ENCODE data around the gene GLT8D2.
"Not testable (repeated sequence)": the region's sequence is repeated elsewhere in the genome, so short reads cannot be mapped to it uniquely, and the experiment has no call there.

Gene GLT8D2

DNA sequence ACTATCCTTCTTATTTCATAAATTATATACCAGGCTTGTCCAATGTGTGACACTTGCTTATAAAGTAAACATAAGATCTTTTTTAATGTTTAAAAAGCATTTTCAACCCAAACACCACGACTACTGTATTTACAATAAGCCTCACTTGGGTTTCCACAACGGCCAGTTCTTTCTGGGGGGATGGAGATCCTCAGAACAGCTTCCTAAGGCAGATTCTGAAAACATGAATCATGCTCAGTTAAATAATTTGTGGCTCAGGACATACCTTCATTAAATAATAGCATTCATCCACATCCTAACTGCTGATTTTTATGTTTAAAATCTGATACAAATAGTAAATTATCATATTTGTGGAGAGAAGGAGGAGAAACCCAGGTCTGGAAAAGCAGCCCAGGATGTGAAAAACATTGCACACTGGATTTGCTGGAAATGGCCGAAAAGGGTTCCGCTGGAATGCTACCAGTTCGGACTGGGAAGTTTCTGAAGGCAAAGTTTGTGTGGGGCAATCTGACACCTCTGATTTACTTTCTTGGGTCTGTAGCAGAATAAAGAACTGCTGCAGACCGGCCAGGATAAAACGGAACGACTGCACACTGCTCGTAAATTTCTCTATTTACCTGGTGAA lies 597 bp downstream of the GLT8D2 start:
- DNase-seq: no peak

DNA sequence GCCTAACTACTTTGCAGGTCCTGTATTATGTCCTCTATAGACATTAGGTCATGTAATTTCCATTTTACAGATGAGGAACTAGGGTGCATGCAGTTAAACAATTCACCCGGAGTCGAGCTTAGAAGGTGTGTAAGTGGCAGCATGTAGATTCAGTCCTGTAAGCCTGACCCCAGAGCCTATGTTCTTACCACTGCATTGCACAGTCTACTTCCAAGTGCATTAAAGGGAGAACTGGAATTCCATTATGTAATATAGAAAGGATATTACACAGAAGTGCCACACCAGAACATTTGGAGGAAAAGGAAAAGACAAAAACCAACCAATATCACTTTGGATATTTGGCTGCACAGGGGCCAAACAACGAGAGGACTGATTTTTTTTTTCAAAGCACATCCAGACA lies 1.2 kb downstream of the GLT8D2 start:
- no peak for DNase-seq

DNA sequence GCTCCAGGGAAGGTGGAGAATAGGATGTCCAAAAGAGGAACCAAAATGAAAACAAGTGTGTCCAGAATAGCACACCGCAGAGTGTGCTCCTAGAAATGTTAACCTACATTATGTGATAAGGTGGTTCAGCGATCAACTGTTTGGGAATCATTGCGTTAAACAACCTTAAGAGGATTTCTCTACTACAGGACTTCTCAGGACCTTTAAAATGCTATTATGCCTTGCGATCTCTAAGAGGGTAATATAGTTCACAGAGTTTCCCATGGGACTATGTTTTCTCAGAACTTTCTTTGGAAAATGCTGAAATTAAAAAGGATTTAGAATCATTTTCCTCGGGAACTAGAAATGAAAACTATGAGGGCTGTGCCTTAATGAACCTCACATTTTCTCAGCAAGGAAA lies 1.8 kb downstream of the GLT8D2 start:
- no peak for DNase-seq

DNA sequence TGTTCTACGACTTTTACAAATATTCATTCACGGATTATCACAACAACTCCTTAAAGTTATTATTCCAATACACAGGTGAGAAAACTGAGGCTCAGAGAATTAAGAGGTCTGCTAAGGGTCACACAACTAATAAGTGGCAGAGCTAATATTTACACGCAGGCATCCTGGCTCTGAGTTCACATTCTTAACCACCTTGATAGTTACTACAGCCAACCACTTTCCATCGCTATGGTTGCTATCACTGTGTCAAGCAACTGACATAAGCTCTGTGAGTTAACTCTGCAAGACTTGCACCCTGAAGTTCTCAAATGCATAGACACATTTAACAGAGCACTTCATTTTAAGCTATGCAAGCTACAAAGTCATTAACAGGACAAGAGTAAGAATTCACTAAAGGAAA lies 3.7 kb downstream of the GLT8D2 start:
- no peak for DNase-seq

DNA sequence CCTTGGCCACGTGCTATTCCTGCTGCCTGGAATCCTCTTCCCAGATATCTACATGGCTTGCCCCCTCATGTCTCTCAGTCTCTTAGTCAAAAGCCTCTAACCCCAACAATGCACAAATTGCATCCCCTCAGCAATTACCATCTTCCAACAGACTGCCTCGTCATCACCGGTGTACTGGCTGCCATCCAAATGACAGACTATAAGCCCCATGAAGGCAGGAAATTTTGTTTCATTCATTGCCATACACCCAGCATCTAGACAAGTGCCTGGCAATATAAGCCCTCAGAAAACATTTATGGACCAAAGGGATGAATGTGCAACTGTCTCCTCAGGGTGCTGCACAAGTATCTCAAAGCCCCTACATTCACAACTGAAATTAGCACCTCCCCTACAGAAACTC lies 5.8 kb downstream of the GLT8D2 start:
- DNase-seq: no peak

DNA sequence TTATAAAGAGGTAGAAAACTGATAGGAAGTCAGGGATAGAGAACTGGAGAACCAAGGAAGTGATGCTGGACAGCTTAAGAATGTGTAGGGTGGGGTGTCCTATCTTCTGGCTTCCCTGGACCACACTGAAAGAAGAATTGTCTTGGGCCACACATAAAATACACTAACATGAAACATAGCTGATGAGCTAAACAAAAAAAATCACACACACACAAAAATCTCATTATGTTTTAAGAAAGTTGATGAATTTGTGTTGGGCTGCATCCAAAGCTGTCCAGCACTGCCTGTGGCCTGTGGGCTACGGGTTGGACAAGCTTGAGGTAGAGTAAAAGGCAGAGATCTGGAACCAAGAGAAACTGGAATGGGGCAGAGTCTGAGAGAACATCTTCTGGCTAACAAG lies 7.4 kb downstream of the GLT8D2 start:
- no peak for DNase-seq

DNA sequence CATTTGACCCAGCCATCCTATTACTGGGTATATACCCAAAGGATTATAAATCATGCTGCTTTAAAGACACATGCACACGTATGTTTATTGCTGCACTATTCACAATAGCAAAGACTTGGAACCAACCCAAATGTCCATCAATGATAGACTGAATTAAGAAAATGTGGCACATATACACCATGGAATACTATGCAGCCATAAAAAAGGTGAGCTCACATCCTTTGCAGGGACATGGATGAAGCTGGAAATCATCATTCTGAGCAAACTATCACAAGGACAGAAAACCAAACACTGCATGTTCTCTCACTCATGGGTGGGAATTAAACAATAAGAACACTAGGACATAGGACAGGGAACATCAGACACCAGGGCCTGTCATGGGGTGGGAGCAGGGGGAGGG lies 10.2 kb downstream of the GLT8D2 start:
- not testable (repeated sequence) for DNase-seq

DNA sequence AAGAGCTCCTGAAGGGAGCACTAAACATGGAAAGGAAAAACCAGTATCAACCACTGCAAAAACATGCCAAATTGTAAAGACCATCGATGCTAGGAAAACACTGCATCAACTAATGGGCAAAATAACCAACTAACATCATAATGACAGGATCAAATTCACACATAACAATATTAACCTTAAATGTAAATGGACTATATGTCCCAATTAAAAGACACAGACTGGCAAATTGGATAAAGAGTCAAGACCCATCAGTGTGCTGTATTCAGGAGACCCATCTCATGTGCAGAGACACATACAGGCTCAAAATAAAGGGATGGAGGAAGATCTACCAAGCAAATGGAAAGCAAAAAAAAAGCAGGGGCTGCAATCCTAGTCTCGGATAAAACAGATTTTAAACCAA lies 13.8 kb downstream of the GLT8D2 start:
- not testable (repeated sequence) for DNase-seq

DNA sequence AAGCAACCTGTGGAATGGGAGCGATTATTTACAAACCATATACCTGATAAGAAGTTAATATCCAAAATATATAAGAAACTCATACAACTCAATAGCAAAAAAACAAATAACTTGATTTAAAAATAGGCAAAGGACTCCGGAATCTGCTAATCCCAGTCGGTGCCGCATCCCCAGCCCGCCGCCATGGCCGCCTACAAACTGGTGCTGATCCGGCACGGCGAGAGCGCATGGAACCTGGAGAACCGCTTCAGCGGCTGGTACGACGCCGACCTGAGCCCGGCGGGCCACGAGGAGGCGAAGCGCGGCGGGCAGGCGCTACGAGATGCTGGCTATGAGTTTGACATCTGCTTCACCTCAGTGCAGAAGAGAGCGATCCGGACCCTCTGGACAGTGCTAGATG lies 19.4 kb downstream of the GLT8D2 start:
- not testable (repeated sequence) for DNase-seq

DNA sequence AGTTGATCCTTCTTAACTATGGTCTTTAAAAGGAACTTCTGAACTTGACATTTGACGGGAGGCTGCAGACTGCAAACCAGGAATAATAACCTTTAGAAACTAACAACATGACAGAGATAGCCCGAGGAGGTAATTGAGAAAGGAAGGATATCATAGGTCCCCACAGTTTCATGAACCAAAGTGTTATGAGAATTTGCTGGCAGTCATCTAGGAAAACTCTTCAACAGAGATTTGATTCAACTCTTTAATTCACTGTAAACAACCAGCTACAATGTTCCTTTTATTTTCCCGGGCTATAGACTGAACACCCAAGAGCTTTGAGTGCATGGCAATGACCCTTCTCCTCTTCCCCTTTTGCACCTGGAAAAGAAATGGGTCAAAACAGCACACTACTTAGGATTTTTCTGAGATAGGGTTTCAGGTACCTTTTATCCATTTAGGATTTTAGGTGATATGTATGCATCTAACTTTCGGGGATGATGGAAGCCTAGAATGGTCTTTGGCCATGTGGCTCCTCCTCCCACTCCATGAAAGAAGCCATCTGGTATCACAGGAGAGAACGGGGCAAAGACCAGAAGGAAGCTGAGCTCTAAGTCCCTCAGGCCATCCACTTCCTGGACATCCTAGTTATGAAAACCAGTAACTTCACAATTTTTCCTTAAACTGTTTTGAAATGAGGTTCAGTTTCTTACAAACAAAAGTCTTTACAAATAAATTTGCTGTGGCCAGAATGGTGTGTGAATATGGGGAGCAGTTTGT lies 23.0 kb downstream of the GLT8D2 start:
- no peak for DNase-seq

DNA sequence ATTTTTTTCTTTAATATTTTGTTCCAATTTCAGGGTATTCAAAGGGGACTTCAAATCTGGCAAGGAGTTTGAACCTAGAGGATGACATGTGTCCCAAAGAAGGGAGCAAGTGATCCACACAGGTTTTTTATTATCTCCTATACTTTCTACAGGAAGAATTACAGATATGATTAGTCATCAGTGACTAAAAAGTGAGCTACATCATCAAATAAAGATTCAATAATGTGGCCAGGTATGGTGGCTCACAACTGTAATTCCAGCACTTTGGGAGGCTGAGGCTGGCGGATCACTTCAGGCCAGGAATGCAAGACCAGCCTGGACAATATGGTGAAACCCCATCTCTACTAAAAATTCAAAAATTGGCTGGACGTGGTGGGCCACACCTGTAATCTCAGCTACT lies 24.2 kb downstream of the GLT8D2 start:
- no peak for DNase-seq

DNA sequence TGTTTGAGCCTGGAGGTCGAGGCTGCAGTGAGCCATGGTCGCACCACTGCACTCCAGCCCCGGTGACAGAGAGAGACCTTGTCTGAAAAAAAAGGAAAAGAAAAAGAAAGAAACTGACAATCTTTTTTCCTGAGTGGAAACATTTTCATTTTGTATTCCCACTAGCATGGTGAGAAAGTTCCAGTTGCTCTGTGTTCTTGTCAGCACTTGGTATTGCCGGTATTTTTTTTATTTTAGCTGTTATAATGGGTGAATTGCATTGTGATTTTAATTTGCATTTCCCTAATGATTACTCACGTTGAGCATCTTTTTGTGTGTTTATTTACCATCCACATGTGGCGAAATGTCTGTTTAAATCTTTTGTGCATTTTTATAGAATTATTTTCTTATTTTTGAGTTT lies 25.6 kb downstream of the GLT8D2 start:
- no peak for DNase-seq

DNA sequence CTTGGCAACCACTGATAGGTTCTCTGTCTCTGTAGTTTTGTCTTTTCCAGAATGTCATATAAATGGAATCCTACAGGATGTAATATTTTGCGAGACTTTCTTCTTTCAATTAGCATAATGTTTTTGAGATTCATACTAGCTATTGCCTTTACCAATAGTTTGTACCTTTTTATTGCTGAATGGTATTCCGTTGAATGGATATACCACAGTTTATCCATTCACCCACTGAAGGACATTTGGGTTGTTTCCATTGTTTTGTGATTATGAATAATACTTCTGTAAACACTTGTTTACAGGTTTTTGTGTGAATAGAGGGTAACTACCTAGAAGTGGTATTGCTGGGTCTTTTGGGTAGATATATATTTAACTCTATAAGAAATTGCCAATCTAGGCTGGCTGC lies 26.3 kb downstream of the GLT8D2 start:
- DNase-seq: no peak

DNA sequence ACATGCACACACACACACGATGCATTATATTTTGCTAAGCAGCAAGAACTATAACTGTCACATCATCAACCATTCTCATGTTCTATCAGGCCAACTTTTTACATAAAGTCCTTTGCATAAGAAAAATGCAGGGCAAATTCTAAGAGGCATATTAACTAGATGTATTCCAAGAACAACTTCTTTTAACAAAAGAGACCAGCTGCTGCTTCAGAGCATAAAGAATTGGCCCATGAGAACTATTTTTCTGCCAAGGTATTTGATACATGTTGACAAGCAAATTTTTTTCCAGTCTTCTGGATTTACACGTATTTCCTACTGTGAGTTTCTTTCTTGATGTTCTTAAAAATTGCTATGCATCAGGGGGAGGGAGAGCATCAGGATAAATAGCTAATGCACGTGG lies 27.2 kb downstream of the GLT8D2 start:
- DNase-seq: no peak

DNA sequence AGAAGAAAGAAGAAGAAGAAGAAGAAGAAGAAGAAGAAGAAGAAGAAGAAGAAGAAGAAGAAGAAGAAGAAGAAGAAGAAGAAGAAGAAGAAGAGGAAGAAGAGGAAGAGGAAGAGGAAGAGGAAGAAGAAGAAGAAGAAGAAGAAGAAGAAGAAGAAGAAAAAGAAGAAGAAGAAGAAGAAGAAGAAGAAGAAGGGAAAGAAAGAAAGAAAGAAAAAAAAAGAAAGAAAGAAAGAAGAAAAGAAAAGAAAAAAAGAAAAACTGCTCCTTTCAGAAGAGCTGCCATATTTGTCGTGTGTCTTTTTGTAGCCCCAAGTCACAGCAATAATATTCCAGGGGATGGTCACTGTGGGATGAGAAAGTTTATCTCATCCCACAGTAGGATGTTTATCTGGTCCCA lies 28.1 kb downstream of the GLT8D2 start:
- not testable (repeated sequence) for DNase-seq

DNA sequence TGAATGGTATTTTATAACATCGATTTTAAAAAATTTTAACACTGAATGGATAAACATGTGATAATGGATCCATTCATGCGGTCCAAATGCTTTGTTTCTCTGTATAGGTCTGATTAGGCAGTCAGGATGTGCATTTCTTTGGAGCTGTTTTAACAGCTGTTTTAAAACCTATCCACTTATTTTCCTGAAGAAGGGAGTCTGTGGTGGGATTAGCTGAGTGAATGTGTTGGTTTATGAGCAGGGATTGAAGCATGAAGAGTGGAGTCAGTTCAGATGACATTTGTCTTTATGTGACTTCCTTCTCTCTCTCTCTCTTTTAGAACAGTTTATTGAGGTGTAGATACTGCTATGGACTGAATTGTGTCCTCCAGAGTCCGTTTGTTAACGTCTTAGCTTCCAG lies 37.7 kb downstream of the GLT8D2 start:
- no peak for DNase-seq

DNA sequence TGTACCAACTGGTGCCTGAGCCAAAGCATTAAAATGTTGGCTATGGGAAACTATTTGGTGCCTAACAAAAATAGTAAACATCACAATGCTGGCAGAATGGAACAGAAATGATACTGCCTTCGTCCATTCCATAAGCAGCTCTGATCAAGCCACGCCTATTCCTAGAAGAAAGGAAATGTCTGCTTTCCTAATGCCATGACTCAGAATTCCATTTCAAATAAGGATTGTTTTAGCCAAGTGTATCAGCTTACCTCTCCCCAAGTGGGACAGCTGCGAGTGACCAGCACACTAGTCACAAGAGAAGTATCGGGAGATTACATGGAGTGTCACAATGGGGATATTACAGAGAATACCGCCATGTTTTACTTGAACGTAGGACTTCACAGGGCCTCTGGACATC lies 38.7 kb downstream of the GLT8D2 start:
- no peak for DNase-seq

DNA sequence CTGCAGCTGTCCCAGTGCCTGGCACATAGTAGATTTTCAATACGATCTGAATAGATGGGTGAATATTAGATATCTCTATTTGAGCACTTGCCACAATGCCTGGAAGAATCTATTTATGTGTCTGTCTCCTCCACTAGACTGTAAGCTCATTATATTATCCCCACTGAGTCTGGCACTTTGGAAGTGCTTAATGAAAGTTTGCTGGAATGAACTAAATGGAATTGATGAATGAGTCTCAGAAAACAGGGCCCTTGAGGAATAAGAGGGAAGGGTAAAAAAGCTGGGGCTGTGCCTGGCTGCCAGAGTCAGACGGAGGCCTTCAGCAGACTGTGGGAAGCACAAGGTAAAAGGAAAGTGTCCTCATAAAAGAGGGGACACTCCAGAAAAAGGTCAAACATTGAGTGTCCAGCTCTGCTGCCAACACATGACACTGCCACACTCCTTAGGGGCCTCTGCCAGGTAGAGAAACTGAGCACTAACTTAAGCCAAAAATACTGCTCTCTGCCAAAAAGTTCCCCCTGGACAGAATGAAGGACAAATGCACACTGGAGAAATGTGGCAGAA lies 39.3 kb downstream of the GLT8D2 start:
- no peak for DNase-seq

DNA sequence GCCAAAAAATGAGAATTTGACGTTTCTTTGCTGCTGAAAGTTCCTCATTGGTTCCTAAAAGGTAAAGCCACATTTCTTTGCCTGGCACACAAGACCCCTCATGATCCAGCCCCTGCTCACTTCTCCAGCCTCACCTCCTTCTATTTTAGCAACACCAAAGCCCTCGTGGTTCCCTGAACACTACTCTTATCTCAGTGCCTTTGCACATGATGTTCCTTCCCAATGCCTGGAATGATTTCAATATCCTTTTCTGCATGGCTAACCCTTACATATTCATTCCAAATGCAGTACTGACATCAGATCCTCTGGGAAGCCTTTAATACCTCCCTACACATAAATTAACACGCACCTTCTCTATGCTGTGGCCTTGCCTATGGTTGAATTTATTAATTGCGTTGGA lies 39.9 kb downstream of the GLT8D2 start:
- DNase-seq: no peak

DNA sequence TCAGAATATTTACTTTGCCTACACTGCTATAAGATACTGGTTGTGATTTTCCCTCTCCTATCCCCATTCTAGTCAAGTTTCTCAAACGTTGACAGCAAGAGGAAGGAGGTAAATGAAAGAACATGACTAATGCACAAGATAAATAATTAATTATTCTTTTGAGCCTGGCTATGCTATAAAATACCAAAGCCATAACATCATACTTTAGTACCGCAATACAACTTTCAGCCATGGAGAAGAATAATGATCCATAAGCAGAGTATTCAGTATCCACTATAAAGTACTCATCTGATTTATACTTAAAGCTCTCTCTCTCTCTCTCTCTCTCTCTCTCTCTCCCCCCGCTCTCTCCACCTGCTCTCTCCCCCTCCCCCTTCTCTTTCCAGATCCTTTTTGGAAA lies 43.1 kb downstream of the GLT8D2 start:
- no peak for DNase-seq

DNA sequence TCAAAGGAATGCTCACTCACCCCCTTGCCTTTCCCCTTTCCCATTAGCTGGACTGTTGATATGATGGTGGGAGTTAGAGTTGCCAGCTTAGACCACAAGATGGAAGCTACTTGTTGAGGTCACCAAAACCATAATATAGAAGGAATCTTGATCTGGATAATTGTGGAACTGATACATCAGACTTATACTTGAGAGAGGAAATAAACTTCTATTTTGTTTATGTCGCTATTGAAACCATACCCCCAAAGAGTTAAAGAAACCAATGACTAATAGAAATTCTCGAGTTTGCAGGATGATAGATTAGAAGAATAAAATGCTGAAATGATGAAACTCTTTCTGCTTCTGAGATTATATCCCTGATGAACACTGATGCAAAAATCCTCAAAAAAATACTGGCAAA lies 46.4 kb downstream of the GLT8D2 start:
- no peak for DNase-seq

DNA sequence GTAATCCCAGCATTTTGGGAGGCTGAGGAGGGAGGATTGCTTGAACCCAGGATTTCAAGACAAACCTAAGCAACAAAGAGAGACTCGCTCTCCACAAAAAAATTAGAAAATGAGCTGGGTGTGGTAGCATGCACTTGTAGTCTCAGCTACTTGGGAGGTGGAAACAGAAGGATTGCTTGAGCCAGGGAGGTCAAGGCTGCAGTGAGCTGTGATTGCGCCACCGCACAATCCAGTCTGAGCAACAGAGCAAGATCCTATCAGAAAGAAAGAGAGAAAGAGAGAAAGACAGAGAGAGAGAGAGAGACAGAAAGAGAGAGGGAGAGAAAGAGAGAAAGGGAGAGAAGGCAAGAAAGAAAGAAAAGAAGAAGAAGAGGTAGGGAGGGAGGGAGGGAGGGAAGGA lies 47.3 kb downstream of the GLT8D2 start:
- no peak for DNase-seq

DNA sequence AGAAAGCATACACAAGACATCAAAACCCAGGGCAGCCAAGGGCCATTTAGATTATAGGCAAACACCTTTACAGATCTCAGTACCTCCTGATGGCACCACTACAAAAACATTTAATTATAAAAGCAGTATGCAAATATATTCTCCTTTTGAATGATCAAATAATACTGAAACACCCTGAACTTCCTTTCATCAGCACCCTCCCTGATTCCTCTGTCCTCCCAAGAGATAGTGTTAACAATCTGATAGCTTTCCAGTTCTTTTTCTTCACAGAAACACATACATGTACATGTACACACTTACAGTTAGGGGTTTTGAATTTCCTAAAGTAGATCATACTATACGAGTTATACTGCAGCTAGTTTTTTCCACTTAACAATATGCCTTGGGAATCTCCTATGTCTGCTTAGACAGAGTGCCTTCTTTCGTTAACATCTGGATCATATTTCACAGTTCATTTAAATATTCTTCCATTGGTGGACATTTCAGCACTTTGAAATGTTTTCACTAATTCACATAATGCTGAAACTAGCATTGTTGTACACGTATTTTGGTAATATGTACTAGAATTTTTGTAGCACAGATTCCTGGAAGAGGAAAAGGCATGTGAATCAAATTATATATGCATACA lies 49.1 kb downstream of the GLT8D2 start:
- no peak for DNase-seq

DNA sequence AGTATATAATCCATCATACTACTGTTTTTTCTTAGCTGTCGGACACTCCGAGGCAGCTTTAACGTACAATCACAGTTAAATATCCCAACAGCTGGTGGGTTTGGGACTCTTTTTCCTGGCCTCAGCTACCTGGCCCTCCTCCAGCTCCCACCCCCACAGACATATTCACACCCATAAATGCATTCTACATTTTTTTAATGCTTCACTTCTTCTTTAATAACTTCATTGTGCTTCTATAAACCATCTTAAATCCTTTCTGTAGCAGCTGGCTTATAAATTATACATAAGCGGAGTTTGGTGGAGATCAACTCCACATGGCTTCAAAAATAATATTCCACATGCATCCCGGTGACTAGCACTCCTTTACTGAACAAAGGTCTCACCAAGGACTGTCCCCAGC lies 51.0 kb downstream of the GLT8D2 start:
- no peak for DNase-seq

Measured in NCI-H1436 (cell line).